Measurements from ENCODE around the gene PLP2.

Gene PLP2

GRCh38 chrX:49188468-49189076 is 16.9 kb downstream of the PLP2 start:
- TF ChIP-seq, protein P1, sequence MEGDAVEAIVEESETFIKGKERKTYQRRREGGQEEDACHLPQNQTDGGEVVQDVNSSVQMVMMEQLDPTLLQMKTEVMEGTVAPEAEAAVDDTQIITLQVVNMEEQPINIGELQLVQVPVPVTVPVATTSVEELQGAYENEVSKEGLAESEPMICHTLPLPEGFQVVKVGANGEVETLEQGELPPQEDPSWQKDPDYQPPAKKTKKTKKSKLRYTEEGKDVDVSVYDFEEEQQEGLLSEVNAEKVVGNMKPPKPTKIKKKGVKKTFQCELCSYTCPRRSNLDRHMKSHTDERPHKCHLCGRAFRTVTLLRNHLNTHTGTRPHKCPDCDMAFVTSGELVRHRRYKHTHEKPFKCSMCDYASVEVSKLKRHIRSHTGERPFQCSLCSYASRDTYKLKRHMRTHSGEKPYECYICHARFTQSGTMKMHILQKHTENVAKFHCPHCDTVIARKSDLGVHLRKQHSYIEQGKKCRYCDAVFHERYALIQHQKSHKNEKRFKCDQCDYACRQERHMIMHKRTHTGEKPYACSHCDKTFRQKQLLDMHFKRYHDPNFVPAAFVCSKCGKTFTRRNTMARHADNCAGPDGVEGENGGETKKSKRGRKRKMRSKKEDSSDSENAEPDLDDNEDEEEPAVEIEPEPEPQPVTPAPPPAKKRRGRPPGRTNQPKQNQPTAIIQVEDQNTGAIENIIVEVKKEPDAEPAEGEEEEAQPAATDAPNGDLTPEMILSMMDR (IDR thresholded peaks at IDR 0.05; ENCODE audit: poor library complexity, severe bottlenecking) = no peak
- no peak for ATAC-seq (ENCODE audit: low read depth)
- peak overlapping the region; percentile 67 for H3K27ac ChIP-seq (ENCODE audit: poor library complexity, severe bottlenecking)

GRCh38 chrX:49189606-49190005 is 17.9 kb downstream of the PLP2 start:
- H3K27ac ChIP-seq (ENCODE audit: poor library complexity, severe bottlenecking) = peak overlapping the region; percentile 67
- H3K4me1 ChIP-seq (ENCODE audit: insufficient read depth, poor library complexity, severe bottlenecking) = no peaks in the 10 kb centered on the region
- DNase-seq (ENCODE audit: low spot score) = no peak
- H3K36me3 ChIP-seq (ENCODE audit: low read depth) = no peaks in the 10 kb centered on the region
- TF ChIP-seq, protein P1 (IDR thresholded peaks at IDR 0.05; ENCODE audit: poor library complexity, severe bottlenecking) = no peak
- H3K4me3 ChIP-seq (ENCODE audit: severe bottlenecking) = no peak overlapping the region
- ATAC-seq (ENCODE audit: low read depth) = no peak
- no peaks in the 10 kb centered on the region for H3K9me3 ChIP-seq (ENCODE audit: severe bottlenecking)
- no peaks in the 10 kb centered on the region for H3K27me3 ChIP-seq (ENCODE audit: insufficient read depth, poor library complexity, severe bottlenecking)

More at GRCh38 chrX:49188468-49189076, 16.9 kb downstream of the PLP2 start:
- H3K4me3 ChIP-seq (ENCODE audit: severe bottlenecking) = no peak overlapping the region
- DNase-seq (ENCODE audit: low spot score) = no peak
- no peaks in the 10 kb centered on the region for H3K4me1 ChIP-seq (ENCODE audit: insufficient read depth, poor library complexity, severe bottlenecking)
- H3K27me3 ChIP-seq (ENCODE audit: insufficient read depth, poor library complexity, severe bottlenecking) = no peaks in the 10 kb centered on the region
- H3K36me3 ChIP-seq (ENCODE audit: low read depth) = peaks cover 6% of the 10 kb centered on the region
- H3K9me3 ChIP-seq (ENCODE audit: severe bottlenecking) = no peaks in the 10 kb centered on the region

DNA sequence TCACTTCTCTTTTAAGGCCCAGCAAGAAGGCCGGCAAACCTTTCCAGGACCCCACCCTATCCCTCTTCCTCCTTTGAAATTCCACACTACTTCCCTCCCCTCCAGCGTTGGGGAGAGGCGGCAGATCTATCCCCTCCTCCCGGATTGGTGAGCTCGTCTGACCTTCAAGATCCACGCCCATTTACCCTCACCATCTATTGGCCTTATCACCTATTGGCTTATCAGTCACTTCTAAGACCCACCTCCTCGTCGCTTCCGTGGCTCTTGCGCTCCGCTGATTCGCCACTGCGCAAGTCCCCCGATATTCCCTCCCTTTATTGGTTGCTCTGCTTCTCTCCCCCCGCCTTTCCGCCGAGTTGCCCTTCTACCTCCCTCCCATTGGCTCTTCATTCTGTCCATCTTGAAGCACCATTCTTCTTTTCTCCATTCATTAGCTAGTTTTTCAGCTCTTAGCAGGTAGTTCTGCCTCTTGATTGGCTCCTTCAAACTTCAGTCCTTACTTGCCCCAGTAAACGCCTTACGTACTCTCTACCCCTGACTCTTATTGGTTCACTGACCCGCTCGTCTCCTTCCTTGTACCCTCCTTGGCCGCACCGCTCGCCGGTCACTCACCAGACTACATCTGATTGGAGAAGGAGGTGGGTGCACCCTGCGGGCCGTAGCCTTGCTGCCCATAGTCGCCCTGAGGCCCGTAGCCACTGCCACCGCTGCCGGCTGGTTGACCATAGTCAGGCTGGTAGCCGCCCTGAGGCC is 19.3 kb downstream of the PLP2 start:
- H3K27me3 ChIP-seq (ENCODE audit: insufficient read depth, poor library complexity, severe bottlenecking) = no peaks in the 10 kb centered on the region
- DNase-seq (ENCODE audit: low spot score) = peak; percentile 93
- TF ChIP-seq, protein P1 (IDR thresholded peaks at IDR 0.05; ENCODE audit: poor library complexity, severe bottlenecking) = no peak
- peak; percentile 92 for ATAC-seq (ENCODE audit: low read depth)
- peak overlapping the region; percentile 82 for H3K4me3 ChIP-seq (ENCODE audit: severe bottlenecking)
- no peaks in the 10 kb centered on the region for H3K9me3 ChIP-seq (ENCODE audit: severe bottlenecking)
- no peaks in the 10 kb centered on the region for H3K4me1 ChIP-seq (ENCODE audit: insufficient read depth, poor library complexity, severe bottlenecking)
- no peaks in the 10 kb centered on the region for H3K36me3 ChIP-seq (ENCODE audit: low read depth)
- H3K27ac ChIP-seq (ENCODE audit: poor library complexity, severe bottlenecking) = peak overlapping the region; percentile 67

- peak overlapping the region; percentile 41 for H3K27ac ChIP-seq (ENCODE audit: poor library complexity, severe bottlenecking)
- no peaks in the 10 kb centered on the region for H3K9me3 ChIP-seq (ENCODE audit: severe bottlenecking)
- no peaks in the 10 kb centered on the region for H3K36me3 ChIP-seq (ENCODE audit: low read depth)
- ATAC-seq (ENCODE audit: low read depth) (peak; percentile 1), DNase-seq (ENCODE audit: low spot score) (no peak)
- H3K4me1 ChIP-seq (ENCODE audit: insufficient read depth, poor library complexity, severe bottlenecking) = no peaks in the 10 kb centered on the region
- H3K4me3 ChIP-seq (ENCODE audit: severe bottlenecking) = peak overlapping the region; percentile 82
- TF ChIP-seq, protein P1 (IDR thresholded peaks at IDR 0.05; ENCODE audit: poor library complexity, severe bottlenecking) = no peak
- H3K27me3 ChIP-seq (ENCODE audit: insufficient read depth, poor library complexity, severe bottlenecking) = no peaks in the 10 kb centered on the region
Measured at GRCh38 chrX:49191574-49192011, 19.9 kb downstream of the PLP2 start.
